ENCODE results near the gene INF2.
A peak's percentile ranks its signal among the peaks of the same experiment; 100 is the strongest.

GRCh38 chr14:104680806-104681688, 8.4 kb upstream of the INF2 start:
- TF ChIP-seq, protein P1, sequence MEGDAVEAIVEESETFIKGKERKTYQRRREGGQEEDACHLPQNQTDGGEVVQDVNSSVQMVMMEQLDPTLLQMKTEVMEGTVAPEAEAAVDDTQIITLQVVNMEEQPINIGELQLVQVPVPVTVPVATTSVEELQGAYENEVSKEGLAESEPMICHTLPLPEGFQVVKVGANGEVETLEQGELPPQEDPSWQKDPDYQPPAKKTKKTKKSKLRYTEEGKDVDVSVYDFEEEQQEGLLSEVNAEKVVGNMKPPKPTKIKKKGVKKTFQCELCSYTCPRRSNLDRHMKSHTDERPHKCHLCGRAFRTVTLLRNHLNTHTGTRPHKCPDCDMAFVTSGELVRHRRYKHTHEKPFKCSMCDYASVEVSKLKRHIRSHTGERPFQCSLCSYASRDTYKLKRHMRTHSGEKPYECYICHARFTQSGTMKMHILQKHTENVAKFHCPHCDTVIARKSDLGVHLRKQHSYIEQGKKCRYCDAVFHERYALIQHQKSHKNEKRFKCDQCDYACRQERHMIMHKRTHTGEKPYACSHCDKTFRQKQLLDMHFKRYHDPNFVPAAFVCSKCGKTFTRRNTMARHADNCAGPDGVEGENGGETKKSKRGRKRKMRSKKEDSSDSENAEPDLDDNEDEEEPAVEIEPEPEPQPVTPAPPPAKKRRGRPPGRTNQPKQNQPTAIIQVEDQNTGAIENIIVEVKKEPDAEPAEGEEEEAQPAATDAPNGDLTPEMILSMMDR (IDR thresholded peaks at IDR 0.05): peak in 1 of 4 experiments; percentile 25
- no peak for TF ChIP-seq POLR2A (IDR thresholded peaks at IDR 0.05)

Data from gastroesophageal sphincter (tissue), 3 donors.